Measurements from ENCODE around the gene CDC27. TPM values are rescaled to one million over a fixed set of nuclear protein-coding genes. Genes with fewer than 3 reads are reported as not detected.

Gene CDC27, protein sequence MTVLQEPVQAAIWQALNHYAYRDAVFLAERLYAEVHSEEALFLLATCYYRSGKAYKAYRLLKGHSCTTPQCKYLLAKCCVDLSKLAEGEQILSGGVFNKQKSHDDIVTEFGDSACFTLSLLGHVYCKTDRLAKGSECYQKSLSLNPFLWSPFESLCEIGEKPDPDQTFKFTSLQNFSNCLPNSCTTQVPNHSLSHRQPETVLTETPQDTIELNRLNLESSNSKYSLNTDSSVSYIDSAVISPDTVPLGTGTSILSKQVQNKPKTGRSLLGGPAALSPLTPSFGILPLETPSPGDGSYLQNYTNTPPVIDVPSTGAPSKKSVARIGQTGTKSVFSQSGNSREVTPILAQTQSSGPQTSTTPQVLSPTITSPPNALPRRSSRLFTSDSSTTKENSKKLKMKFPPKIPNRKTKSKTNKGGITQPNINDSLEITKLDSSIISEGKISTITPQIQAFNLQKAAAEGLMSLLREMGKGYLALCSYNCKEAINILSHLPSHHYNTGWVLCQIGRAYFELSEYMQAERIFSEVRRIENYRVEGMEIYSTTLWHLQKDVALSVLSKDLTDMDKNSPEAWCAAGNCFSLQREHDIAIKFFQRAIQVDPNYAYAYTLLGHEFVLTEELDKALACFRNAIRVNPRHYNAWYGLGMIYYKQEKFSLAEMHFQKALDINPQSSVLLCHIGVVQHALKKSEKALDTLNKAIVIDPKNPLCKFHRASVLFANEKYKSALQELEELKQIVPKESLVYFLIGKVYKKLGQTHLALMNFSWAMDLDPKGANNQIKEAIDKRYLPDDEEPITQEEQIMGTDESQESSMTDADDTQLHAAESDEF
- 163 and 205 TPM in 2 replicates for total RNA-seq (2014; rRNA removed; shearing (Covaris generic))

DNA sequence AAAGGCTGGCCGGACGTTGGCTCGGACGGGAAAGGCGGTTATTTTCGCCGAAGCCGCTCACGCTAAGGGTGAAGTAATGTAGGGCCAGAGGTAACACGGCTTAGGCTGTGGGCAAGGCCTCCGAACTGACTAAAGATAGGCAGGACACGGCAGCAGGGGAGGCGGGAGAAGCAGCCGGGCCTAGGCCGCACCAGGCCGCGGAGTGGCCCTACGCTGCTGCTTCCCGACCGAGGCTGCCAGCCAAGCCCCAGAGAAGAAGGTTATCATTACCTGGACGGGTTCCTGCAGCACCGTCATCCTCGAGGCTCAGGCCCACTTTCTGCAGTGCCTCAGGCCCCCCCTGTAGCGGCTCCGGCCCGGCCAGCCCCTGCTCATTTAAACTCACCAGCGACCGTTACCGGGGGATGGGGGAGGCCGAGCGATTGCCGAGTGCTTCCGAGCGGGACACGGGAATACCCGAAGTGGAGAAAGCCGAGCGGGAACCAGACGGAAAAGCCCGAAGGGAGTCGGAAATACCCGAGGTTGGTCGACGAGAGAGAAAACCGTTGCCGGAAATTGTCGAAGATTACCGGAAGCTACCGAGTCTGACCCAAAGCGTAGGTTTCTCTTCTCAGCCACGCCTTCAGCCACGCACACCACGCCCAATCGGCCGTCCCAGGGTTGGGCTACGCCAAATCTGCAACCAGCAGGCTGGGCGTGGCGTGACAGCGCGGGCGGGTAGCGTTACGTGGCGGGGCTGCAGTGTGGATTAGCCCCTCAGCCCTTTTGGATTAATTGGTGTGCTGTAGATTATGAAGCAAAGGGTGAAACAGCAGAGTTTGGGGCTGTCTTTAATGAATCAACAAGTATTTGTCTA lies at the start of gene CDC27:
CDC27 (minus strand) TSS at position 420 of the 856 bp plus-strand sequence; CDS start at position 297, 123 bp downstream.
- no peaks in the 10 kb centered on the region for H3K27me3 ChIP-seq
- DNase-seq, result peak; percentile 100

DNA sequence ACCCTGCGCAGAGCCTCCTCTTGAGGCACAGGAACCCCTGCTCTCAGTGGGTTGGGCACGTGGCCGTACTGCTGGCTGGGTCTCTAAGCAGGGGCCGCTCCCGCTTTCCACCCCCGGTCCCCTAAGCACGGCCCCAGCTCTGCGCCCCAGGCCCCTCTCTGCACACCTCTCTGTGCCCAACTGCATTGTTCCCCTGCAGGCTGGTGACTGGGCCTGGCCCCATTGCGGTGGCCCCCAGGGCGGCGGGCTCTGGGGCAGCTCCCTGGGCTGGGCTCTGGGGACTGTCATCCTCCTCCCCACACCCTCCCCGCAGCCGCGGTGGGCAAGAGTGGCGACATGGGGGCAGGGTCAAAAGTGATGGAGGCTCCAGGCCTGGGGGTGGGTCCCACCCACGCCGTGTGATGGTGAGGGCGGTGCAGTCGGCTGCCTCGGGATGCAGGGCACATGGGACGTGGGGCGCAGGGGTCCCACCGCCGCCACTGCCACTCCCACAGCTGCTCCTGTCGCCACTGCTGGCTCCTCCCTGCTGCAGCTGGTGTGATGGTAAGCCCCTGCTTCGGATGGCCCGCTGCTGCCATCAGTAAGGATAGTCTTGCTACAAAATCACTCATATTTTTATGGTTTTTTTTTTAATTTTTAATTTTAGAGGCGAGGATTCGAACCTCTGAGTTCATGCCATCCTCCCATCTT lies 49.4 kb upstream of the CDC27 start:
- no peaks in the 10 kb centered on the region for H3K9me3 ChIP-seq (replicated peaks)
- peaks cover 22% of the 10 kb centered on the region for H3K4me1 ChIP-seq
- no peak overlapping the region for H3K4me3 ChIP-seq
- H3K36me3 ChIP-seq, result no peaks in the 10 kb centered on the region
- DNase-seq, result no peak
- H3K27ac ChIP-seq, result no peak overlapping the region
- H3K27me3 ChIP-seq, result no peaks in the 10 kb centered on the region

More for the DNA sequence above, at the start of gene CDC27:
- H3K9me3 ChIP-seq (replicated peaks), result no peaks in the 10 kb centered on the region
- peak within 1 kb of the TSS; percentile 75 for H3K4me3 ChIP-seq
- peaks cover 5% of the 10 kb centered on the region for H3K4me1 ChIP-seq
- no peaks in the 10 kb centered on the region for H3K36me3 ChIP-seq
- peak within 1 kb of the TSS; percentile 88 for H3K27ac ChIP-seq

GRCh38 chr17:47237841-47238240 lies 48.7 kb upstream of the CDC27 start:
- Histone ChIP-seq H3K36me3 (no peaks in the 10 kb centered on the region), H3K27me3 (no peaks in the 10 kb centered on the region), H3K9me3 (replicated peaks) (no peaks in the 10 kb centered on the region), H3K27ac (no peak overlapping the region), H3K4me1 (peaks cover 22% of the 10 kb centered on the region), H3K4me3 (no peak overlapping the region)
- no peak for DNase-seq

DNA sequence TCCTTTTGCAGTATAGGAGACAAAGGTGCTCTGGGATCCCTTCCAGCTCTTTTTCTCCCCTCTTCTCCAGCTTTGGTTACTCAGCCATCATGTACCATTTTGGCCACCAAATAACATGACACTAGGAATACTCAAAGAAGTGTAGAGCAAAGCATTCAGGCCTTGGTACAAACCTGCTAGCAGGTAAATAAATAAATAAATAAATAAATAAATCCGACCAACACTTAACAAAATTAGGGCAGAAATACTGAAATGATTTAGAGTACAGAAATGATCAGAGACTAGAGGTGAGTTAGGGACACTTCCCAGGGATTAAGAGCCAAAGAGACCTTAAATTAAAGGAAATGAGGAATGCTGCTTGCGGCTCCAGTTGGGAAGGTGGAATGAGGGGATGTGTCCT lies 46.8 kb upstream of the CDC27 start:
- Histone ChIP-seq H3K4me3 (no peak overlapping the region), H3K27me3 (no peaks in the 10 kb centered on the region), H3K36me3 (no peaks in the 10 kb centered on the region)

DNA sequence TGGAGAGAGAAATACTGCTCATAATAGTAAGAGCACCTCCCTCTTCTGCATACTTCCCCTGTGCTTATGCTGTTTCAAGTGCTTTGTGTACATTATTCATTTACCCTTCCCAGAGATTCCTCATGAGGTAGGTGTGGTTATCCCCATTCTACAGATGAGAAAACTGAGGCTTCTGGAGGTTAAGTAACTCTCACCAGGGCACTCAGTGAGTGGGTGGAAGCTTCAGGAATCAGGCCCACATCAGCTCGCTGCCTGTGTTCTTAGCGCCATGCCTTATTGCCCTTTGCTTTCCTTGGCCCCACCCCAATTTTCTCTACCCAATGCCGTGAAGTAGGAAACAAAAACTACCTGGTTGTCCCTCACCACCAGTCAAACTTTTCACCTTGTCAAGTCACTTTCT lies 46.4 kb upstream of the CDC27 start:
- no peak for DNase-seq

More for the DNA sequence above, 46.8 kb upstream of the CDC27 start:
- DNase-seq, result no peak
- peaks cover 19% of the 10 kb centered on the region for H3K4me1 ChIP-seq
- no peak overlapping the region for H3K27ac ChIP-seq
- no peaks in the 10 kb centered on the region for H3K9me3 ChIP-seq (replicated peaks)

DNA sequence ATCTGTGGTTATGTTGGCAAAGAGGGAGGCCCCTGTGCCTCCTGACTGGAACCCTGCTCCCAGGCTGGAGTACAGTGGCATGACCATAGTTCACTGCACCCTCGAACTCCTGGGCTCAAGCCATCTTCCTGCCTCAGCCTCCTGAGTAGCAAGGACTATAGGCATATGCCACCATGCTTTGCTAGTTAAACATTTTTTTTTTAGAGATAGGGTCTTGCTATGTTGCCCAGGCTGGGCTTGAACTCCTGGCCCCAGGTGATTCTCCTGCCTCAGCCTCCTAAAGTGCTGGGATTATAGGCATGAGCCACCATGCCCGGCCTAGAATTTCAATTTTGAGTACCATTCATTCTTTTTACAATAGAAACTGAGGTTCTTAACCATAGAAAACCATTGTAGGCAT lies 43.4 kb upstream of the CDC27 start:
- H3K27ac ChIP-seq, result no peak overlapping the region
- no peak for DNase-seq
- no peak overlapping the region for H3K4me3 ChIP-seq
- no peaks in the 10 kb centered on the region for H3K27me3 ChIP-seq
- no peaks in the 10 kb centered on the region for H3K9me3 ChIP-seq (replicated peaks)
- peaks cover 6% of the 10 kb centered on the region for H3K4me1 ChIP-seq
- no peaks in the 10 kb centered on the region for H3K36me3 ChIP-seq

More for the DNA sequence above, 46.4 kb upstream of the CDC27 start:
- Histone ChIP-seq H3K4me3 (no peak overlapping the region), H3K36me3 (no peaks in the 10 kb centered on the region), H3K9me3 (replicated peaks) (no peaks in the 10 kb centered on the region), H3K4me1 (peaks cover 18% of the 10 kb centered on the region), H3K27me3 (no peaks in the 10 kb centered on the region), H3K27ac (no peak overlapping the region)

GRCh38 chr17:47231866-47232265 lies 42.8 kb upstream of the CDC27 start:
- Histone ChIP-seq H3K27me3 (no peaks in the 10 kb centered on the region), H3K36me3 (no peaks in the 10 kb centered on the region), H3K4me1 (peaks cover 6% of the 10 kb centered on the region), H3K9me3 (replicated peaks) (no peaks in the 10 kb centered on the region), H3K4me3 (no peak overlapping the region), H3K27ac (no peak overlapping the region)
- DNase-seq, result no peak

GRCh38 chr17:47231334-47231733 lies 42.2 kb upstream of the CDC27 start:
- Histone ChIP-seq H3K9me3 (replicated peaks) (no peaks in the 10 kb centered on the region), H3K4me3 (no peak overlapping the region), H3K4me1 (peaks cover 6% of the 10 kb centered on the region), H3K27me3 (no peaks in the 10 kb centered on the region), H3K27ac (no peak overlapping the region), H3K36me3 (no peaks in the 10 kb centered on the region)
- no peak for DNase-seq

- Histone ChIP-seq H3K27ac (no peak overlapping the region), H3K4me3 (peak overlapping the region; percentile 48), H3K27me3 (no peaks in the 10 kb centered on the region), H3K4me1 (peaks cover 6% of the 10 kb centered on the region), H3K36me3 (no peaks in the 10 kb centered on the region), H3K9me3 (replicated peaks) (no peaks in the 10 kb centered on the region)
- DNase-seq, result peak in 1 of 2 experiments; percentile 27
These were observed 41.8 kb upstream of the CDC27 start for GRCh38 chr17:47230864-47231263.

DNA sequence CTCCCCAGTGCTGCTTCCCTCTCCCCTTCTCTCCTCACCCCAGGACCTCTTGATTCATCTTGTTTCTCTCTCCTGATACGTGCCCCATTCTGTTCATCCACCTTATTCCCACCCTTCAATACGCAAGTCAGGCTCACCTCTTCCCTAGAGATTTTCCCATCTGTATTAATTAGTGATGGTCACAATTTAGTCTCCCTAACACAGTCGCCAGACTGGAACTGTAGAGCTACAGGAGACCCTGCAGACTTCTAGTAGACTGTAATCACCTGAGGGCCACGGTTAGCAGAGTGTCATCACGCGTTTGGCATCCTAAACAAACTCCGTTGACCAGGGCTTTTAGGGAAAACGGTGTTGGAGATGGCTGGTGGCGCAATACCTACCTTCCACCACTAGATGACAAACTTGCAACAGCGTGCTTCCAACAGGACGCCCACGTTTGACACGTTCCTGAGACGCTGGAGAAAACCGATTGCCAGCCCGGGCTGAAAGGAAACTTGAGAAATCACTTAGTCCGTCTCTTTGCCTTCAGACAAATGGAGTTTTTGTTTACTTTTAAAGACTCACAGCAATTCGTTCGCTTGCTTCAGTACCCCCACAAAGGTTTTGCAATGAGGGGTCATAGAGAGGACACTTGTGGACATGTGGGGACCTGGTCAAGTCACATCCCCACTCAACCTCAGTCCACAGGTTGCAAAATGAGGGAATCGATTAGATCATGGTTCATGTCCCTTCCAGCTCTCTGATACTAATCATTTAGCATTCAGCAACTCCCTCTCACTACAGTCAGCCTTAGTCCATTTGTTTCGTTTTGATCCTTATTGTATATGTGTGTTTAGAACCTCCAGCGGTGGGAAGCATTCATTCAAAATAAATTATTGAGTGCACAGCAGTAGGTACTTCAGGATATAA lies 40.7 kb upstream of the CDC27 start:
- Histone ChIP-seq H3K4me1 (peaks cover 14% of the 10 kb centered on the region), H3K27me3 (no peaks in the 10 kb centered on the region), H3K9me3 (replicated peaks) (no peaks in the 10 kb centered on the region), H3K36me3 (no peaks in the 10 kb centered on the region), H3K4me3 (peak overlapping the region; percentile 48), H3K27ac (peak overlapping the region; percentile 13; the same call in 1 of the 2 replicates)
- DNase-seq, result peak; percentile 90 to 96

- H3K36me3 ChIP-seq, result no peaks in the 10 kb centered on the region; the same call in 1 of the 2 replicates
- no peak for DNase-seq
- H3K4me1 ChIP-seq, result peaks cover 14% of the 10 kb centered on the region
- H3K27me3 ChIP-seq, result no peaks in the 10 kb centered on the region
- no peak overlapping the region for H3K27ac ChIP-seq
- 0 out of 2 replicates have a peak, but pooled peaks cover 2% of the 10 kb centered on the region for H3K9me3 ChIP-seq (replicated peaks)
- H3K4me3 ChIP-seq, result no peak overlapping the region
These were observed 38.8 kb upstream of the CDC27 start for GRCh38 chr17:47227862-47228261.

GRCh38 chr17:47225911-47226688 lies 37.0 kb upstream of the CDC27 start:
- Histone ChIP-seq H3K36me3 (no peaks in the 10 kb centered on the region; the same call in 1 of the 2 replicates), H3K27ac (no peak overlapping the region), H3K27me3 (no peaks in the 10 kb centered on the region), H3K4me1 (peaks cover 14% of the 10 kb centered on the region), H3K9me3 (replicated peaks) (0 out of 2 replicates have a peak, but pooled peaks cover 2% of the 10 kb centered on the region), H3K4me3 (no peak overlapping the region)
- no peak for DNase-seq
